Ovary (tissue), 3 donors: Measurements from ENCODE around the gene TGFBI.

Source experiments
- CTCF ChIP-seq, 3 donors: fragments of 450-650 bp in 2 of 3; fragments of 200-600 bp in 1 of 3; IDR thresholded peaks; one replicate each; pipeline versions ENCODE4 v1.5.1 to v1.8.0; 2016 to 2022; ENCODE audit warnings: antibody characterized with exemption in 3 of 3, mild to moderate bottlenecking in 1 of 3
- EP300 ChIP-seq: sonication (generic); formaldehyde crosslinking; IDR thresholded peaks from one replicate; pipeline ENCODE4 v1.6.1; 2017; ENCODE audit warnings: antibody characterized with exemption
- POLR2A ChIP-seq: fragments of 450-650 bp; IDR thresholded peaks from one replicate; pipeline ENCODE4 v1.6.1; 2017; ENCODE audit warnings: antibody characterized with exemption, mild to moderate bottlenecking, moderate library complexity
- donor health status: DM: no; HTN: no; CAD: no.

DNA sequence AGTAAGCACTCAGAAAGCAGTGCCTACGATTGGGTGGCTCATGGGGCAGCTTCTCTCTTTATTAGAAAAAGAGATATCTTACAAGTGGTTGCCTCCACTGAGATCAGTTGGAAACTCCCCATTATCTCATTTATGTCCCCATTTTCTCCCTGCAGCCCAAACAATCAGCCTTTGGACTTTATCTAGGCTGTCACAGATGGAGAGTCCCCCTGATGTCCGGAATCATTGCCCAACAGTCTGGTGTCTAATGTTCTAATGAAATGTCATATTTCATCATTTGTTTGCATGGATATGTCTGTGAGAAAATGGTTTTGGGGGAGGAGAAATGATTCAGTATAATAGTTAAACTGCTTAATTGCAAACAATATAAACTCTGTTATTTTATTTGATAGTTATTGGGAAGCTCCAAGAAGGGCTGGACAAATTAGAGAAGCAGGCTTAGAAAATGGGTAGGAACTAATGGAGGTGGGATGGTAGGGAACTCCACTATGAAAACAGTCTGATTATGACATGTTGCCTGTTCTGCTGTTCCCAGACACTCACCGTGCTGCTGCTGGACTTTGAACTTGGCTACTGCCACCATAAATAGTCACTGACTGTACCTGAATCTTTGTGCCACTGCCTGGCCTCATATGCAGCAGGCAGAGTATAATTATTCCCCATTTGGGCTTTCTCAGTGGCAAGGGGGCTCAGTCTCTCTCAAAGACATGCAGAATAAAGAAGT, 65.6 kb downstream of the TGFBI start:
- TF ChIP-seq POLR2A (no peak), EP300 (no peak), CTCF (IDR thresholded peaks at IDR 0.05) (no peak)
